Mucosa of rectum (tissue), 2 donors: ENCODE measurements around the gene BLOC1S1.

Source experiments
- H3K27ac ChIP-seq, 2 donors: one replicate each; pipeline ENCODE4 v1.7.0; 2013; ENCODE audit warnings: inconsistent platforms in 2 of 2, low read depth in 2 of 2, low read length in 2 of 2
- H3K27me3 ChIP-seq, 2 donors: one replicate each; pipeline ENCODE4 v1.7.0; 2013; ENCODE audit warnings: low read length in 2 of 2; ENCODE audit not compliant: control insufficient read depth in 2 of 2, insufficient read depth in 2 of 2
- H3K36me3 ChIP-seq, 2 donors: one replicate each; pipeline ENCODE4 v1.7.0; 2013; ENCODE audit warnings: low read length in 2 of 2; ENCODE audit not compliant: control insufficient read depth in 2 of 2, insufficient read depth in 2 of 2
- H3K4me1 ChIP-seq, 2 donors: one replicate each; pipeline ENCODE4 v1.7.0; 2013; ENCODE audit warnings: low read length in 2 of 2, mild to moderate bottlenecking in 1 of 2; ENCODE audit not compliant: control insufficient read depth in 2 of 2, insufficient read depth in 2 of 2
- H3K4me3 ChIP-seq, 2 donors: one replicate each; pipeline ENCODE4 v1.7.0; 2013; ENCODE audit warnings: low read length in 2 of 2
- H3K9ac ChIP-seq, 2 donors: one replicate each; pipeline ENCODE4 v1.7.0; 2013; ENCODE audit warnings: low read length in 2 of 2, low read depth in 1 of 2, mild to moderate bottlenecking in 1 of 2
- H3K9me3 ChIP-seq, 2 donors: one replicate each; pipeline ENCODE4 v1.7.0; 2013; ENCODE audit warnings: low read length in 2 of 2; ENCODE audit not compliant: control insufficient read depth in 2 of 2
- donor health status: healthy.
- donor health status: Normal muscosa, but diverticular disease.

BLOC1S1 gene

GRCh38 chr12:55708695-55709233, 7.1 kb upstream of the BLOC1S1 start:
- peak overlapping the region in 1 of 2 donors; percentile 16 for H3K27ac ChIP-seq
- no peak overlapping the region for H3K9ac ChIP-seq
- H3K9me3 ChIP-seq, result no peaks in the 10 kb centered on the region
- peaks cover 10 to 11% of the 10 kb centered on the region in 2 donors for H3K27me3 ChIP-seq
- H3K36me3 ChIP-seq, result no peaks in the 10 kb centered on the region
- H3K4me1 ChIP-seq, result peaks cover 9 to 10% of the 10 kb centered on the region in 2 donors
- H3K4me3 ChIP-seq, result peak overlapping the region in 1 of 2 donors; percentile 66

- peaks cover 21% of the 10 kb centered on the region in 2 donors for H3K4me1 ChIP-seq
- H3K4me3 ChIP-seq, result no peak overlapping the region
- H3K36me3 ChIP-seq, result no peaks in the 10 kb centered on the region
- no peaks in the 10 kb centered on the region for H3K9me3 ChIP-seq
- H3K9ac ChIP-seq, result no peak overlapping the region
- no peak overlapping the region for H3K27ac ChIP-seq
- H3K27me3 ChIP-seq, result peaks cover 10 to 11% of the 10 kb centered on the region in 2 donors
Observed at GRCh38 chr12:55711786-55712553, 3.9 kb upstream of the BLOC1S1 start.

GRCh38 chr12:55712700-55713415, 3.0 kb upstream of the BLOC1S1 start:
- H3K9ac ChIP-seq, result no peak overlapping the region
- H3K4me3 ChIP-seq, result no peak overlapping the region
- H3K27me3 ChIP-seq, result peaks cover 7 to 10% of the 10 kb centered on the region in 2 donors
- no peaks in the 10 kb centered on the region for H3K9me3 ChIP-seq
- no peaks in the 10 kb centered on the region for H3K36me3 ChIP-seq
- peaks cover 26 to 27% of the 10 kb centered on the region in 2 donors for H3K4me1 ChIP-seq
- H3K27ac ChIP-seq, result no peak overlapping the region

GRCh38 chr12:55713721-55714120, 2.1 kb upstream of the BLOC1S1 start:
- Histone ChIP-seq H3K27ac (no peak overlapping the region), H3K27me3 (peaks cover 4 to 6% of the 10 kb centered on the region in 2 donors), H3K4me1 (peaks cover 32% of the 10 kb centered on the region in 2 donors), H3K9ac (no peak overlapping the region), H3K4me3 (no peak overlapping the region), H3K9me3 (no peaks in the 10 kb centered on the region), H3K36me3 (no peaks in the 10 kb centered on the region)

- Histone ChIP-seq H3K36me3 (peaks cover 0 to 4% of the 10 kb centered on the region in 2 donors), H3K27ac (peak overlapping the region; percentile 95), H3K9ac (peak overlapping the region; percentile 82 to 94), H3K9me3 (no peaks in the 10 kb centered on the region), H3K27me3 (no peaks in the 10 kb centered on the region), H3K4me3 (peak overlapping the region; percentile 85 to 93), H3K4me1 (peaks cover 43 to 44% of the 10 kb centered on the region in 2 donors)
Observed at GRCh38 chr12:55715169-55715764, 579 bp upstream of the BLOC1S1 start.

- Histone ChIP-seq H3K27me3 (no peaks in the 10 kb centered on the region), H3K4me1 (peaks cover 54 to 57% of the 10 kb centered on the region in 2 donors), H3K27ac (peak overlapping the region; percentile 95), H3K9me3 (no peaks in the 10 kb centered on the region), H3K4me3 (peak overlapping the region; percentile 85 to 93), H3K9ac (peak overlapping the region; percentile 82 to 94), H3K36me3 (peaks cover 0 to 4% of the 10 kb centered on the region in 2 donors)
Observed at GRCh38 chr12:55716582-55716957, 724 bp downstream of the BLOC1S1 start.

GRCh38 chr12:55717011-55718007, 1.5 kb downstream of the BLOC1S1 start:
- Histone ChIP-seq H3K9me3 (no peaks in the 10 kb centered on the region), H3K36me3 (peaks cover 0 to 4% of the 10 kb centered on the region in 2 donors), H3K4me1 (peaks cover 55 to 60% of the 10 kb centered on the region in 2 donors), H3K27me3 (no peaks in the 10 kb centered on the region), H3K4me3 (peak overlapping the region; percentile 85 to 93), H3K27ac (peak overlapping the region; percentile 95), H3K9ac (peak overlapping the region; percentile 82 to 94)

- H3K9me3 ChIP-seq, result no peaks in the 10 kb centered on the region
- peaks cover 55 to 64% of the 10 kb centered on the region in 2 donors for H3K4me1 ChIP-seq
- peaks cover 0 to 4% of the 10 kb centered on the region in 2 donors for H3K36me3 ChIP-seq
- H3K9ac ChIP-seq, result no peak overlapping the region
- peak overlapping the region in 1 of 2 donors; percentile 85 for H3K4me3 ChIP-seq
- H3K27ac ChIP-seq, result peak overlapping the region; percentile 95
- no peaks in the 10 kb centered on the region for H3K27me3 ChIP-seq
Observed at GRCh38 chr12:55718015-55718414, 2.2 kb downstream of the BLOC1S1 start.

GRCh38 chr12:55718624-55719275, 2.9 kb downstream of the BLOC1S1 start:
- Histone ChIP-seq H3K4me3 (no peak overlapping the region), H3K27ac (peak overlapping the region; percentile 26 to 95), H3K9me3 (no peaks in the 10 kb centered on the region), H3K27me3 (no peaks in the 10 kb centered on the region), H3K36me3 (peaks cover 4 to 9% of the 10 kb centered on the region in 2 donors), H3K9ac (peak overlapping the region in 1 of 2 donors; percentile 19), H3K4me1 (peaks cover 58 to 70% of the 10 kb centered on the region in 2 donors)
